Glomerular endothelial cell (primary cell): ENCODE data around the gene ABHD5. TPM values are rescaled to one million over a fixed set of nuclear protein-coding genes. Genes with fewer than 3 reads are reported as not detected.

Experiments used
- DNase-seq: peaks from one replicate; pipeline ENCODE4 v3.0.0-alpha.2; 2011; ENCODE audit warnings: low read depth, low spot score; ENCODE audit errors: extremely low read depth
- total RNA-seq: library from RNA; depleted of rRNA; stranded (reverse); fragments of >200 nt; gene quantifications from 2 replicates; pipeline ENCODE4 v1.2.3, GENCODE V29; 2015

Gene ABHD5
- total RNA-seq, 1 donor from 2014 or later, result 12.7 TPM

DNA sequence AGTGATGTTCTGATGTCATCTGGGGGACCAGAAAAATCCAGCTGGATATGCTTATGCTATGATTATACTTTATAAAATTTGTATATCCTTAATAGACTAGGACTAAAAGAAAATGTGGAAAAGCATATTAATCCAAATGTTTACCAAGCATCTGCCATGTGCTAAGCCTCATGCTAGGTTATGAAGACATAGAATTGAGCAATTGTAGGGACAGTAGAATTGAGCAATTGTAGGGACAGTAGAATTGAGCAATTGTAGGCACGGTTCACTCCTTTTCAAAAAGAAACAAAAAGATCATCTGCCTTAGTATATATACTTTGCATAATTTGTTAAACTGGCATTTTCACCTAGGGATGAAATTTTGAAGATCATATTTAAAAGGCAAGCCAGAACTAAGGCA lies 18.3 kb downstream of the ABHD5 start:
- DNase-seq, result no peak

DNA sequence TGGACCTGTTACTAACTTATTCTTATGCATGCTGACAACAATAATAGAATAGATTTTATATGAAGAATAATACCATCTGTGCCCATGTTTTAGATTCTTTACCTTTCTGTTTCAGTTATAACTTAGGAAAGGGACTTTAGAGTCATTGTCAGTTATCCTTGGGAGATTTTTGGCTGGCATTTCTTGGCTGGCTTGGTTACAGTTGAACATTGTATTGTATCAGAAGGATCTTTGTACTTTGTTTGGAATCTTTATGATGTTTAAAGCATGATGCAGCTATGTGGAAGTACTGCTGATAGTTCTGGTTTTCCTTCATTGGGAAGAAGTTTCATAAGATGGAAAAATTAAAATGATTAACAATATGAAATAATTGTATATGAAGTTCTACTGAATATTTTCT lies 19.9 kb downstream of the ABHD5 start:
- no peak for DNase-seq

DNA sequence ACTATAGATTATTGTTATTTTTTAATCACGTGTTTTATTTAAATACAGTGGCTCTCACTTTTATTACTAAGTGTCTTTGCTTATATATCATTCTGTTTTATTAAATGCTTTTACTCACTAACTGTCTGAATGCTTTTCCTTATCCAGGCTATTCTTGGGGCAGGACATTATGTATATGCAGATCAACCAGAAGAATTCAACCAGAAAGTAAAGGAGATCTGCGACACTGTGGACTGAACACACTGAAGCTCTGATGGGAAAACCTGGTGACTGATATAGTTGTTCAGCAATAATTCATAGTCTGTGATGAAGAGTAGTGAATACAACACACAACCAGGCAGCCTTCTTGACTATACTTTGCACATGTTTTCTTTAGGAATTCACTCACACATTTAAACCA lies 27.6 kb downstream of the ABHD5 start:
- DNase-seq, result no peak

DNA sequence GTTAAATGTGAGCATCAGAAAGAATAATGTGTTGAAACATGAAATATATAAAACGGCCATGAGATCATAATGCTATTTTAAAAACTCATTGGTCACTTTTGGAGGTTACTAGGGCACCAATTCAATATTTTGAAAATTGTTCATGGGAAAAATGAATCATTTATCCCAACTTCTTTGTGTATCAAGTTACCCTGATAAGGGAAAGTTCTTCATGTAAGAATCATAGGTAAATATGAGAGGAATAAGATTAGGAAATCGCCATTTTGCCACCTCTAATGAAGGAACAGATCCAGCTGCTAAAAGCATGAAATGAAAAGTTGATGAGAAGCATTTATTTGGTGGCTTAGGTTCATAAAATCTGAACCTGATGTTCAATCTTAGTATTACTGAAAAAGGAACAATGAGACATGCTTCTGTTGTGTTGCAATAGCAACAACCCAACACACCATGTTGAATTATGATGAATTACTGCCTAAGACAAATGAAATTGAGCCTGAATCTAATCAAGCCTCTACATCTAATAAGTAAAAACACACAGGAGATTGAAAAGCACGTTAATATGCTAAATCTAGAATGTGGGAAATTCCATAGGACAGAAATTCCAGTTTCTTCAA lies 32.5 kb downstream of the ABHD5 start:
- DNase-seq, result no peak

- DNase-seq, result no peak
Measured at GRCh38 chr3:43726521-43726920, 35.8 kb downstream of the ABHD5 start.

DNA sequence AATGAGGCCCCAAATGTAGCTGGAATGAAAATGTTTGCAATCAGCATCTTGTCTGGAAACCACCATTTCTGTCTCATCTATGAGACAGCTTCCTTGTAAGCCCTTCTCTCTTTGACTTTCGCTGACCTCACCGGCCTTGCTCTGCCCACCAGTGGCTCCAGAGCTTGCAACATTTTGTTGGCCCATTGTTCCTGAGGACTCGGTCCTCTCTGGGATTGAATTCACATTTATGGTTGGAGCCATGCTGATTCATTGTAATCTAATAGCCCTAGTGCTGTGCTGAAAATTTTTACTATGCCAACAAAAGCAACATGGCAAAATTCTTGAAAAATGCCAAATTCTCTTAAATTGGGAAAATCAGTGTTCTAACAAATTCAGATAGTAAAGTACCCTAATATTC lies 37.2 kb downstream of the ABHD5 start:
- no peak for DNase-seq

- DNase-seq, result no peak
Measured at GRCh38 chr3:43728476-43728875, 37.7 kb downstream of the ABHD5 start.

- DNase-seq, result no peak
Measured at GRCh38 chr3:43728947-43729346, 38.2 kb downstream of the ABHD5 start.

GRCh38 chr3:43729707-43730414 lies 39.1 kb downstream of the ABHD5 start:
- no peak for DNase-seq

DNA sequence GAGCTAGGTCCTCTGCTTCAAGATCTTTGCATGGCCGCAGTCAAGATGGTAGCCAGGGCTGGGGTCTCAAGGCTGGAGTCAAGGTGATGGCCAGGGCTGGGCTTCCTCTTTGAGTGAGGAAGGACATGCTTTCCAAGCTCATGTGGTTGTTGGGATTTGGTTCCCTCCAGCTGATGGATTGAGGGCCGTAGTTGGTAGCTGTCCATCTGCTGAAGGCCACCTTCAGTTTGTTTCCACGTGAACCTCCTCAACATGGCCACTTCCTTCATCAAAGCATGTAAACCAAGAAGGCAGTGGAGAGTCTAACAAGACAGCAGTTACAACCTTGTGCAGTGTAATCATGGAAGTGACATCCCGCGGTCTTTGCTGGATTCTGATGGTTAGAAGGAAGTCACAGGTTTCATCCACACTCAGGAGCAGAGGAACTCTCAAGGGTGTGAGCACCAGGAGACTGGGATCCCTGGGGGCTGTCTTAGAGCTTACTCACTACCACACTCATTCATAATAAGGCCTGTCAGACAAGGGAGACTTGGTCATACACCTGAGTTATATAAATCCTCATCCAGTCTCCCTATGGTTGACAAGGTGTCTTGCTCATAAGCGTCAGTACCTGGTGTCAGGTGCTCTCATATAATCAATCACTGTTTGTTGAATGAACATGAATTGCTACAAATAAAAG lies 42.1 kb downstream of the ABHD5 start:
- no peak for DNase-seq

- DNase-seq, result no peak
Measured at GRCh38 chr3:43733459-43734384, 43.0 kb downstream of the ABHD5 start.

DNA sequence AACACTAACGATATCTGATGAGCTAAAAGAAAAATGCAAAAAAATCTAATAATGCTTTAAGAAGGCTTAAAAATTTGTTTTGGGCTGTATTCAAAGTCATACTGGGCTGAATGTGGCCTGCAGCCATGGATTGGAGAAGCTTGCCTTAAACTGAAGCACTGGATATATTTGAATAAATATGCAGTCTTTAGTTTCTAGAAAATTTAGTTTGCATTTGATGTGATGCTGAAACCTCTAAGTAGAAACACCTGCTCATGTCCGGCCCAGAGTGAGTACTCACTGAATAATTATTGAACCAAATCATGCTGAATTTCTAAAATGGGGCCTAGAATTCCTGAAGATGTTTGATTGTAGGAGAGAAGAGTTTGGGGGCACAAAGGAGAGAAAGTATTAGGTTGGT lies 43.9 kb downstream of the ABHD5 start:
- no peak for DNase-seq

DNA sequence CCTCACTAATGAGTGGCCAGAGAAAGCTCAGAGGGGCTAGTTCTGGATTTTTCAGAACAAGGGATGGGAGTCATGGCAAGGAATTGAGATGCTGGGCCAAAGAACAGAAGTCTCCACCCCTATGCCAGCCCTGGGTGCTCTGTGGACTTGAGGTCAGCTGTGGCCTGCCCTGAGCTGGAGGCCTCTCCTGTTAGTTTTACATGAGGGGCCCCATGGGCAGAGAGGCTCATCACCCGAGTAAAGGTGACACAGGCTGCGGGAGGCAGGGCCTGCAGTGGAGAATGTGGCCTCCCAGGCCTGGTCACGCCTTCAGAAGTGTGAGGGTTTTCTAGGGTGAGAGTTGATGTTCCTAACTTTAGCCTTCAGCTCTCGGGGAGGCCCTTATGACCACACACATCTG lies 44.9 kb downstream of the ABHD5 start:
- no peak for DNase-seq

DNA sequence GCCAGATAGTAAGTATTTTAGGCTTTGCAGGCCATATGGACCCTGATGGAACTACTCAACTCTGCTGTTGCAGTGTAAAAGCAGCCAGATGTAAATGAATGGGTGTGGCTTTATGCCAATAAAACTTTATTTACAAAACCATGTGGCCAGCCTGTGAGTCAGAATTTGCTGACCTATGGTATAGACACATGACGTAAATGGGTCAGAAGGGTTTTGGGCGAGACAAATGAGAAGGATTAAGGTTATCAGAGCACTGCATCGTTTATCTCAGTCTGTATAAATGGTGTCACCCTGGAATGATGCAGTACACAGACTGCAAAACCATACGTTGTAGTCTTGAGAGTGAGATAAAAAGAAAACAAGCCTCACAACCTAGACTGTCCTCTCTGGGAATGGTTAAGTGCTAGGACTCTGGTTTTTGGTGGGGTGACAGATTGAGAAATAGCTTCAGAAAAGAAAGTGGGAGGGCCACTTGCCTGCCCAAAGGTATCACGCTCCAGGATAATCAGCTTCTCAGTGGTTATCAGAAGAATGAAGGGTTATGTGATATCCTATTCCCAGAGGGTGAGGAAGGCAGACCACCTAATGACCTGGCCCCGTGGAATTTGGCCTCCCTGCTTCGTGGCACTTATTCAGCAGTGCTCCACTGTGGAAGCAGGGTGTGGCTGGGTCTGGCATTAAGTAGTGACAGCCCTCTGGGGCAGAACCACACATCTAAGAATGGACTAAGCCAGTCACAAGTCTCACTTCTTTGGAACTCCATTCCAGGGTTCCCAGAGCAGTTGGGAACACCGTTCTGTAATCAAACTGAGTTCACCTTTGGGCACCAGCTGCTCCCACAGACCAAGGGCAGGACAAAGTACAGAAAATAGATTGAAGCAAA lies 46.1 kb downstream of the ABHD5 start:
- no peak for DNase-seq

GRCh38 chr3:43738305-43738704 lies 47.6 kb downstream of the ABHD5 start:
- DNase-seq, result no peak

DNA sequence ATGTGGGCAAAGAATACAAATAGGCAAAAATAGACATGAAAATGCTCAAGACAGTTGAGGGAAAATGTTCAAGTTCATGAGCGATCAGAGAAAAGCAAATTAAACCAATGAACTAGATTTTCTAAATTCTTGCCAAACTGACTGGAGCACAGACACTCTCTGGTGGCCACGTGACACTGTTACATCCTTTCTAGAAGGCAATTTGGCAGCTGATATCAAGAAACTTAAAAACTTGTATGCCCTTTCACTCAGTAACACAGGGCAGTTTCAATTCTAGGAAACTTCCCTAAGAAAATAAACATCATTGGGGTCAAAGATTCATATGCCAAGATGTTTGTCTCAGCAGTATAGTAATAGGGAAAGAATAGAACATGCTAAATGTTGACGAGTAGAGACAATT lies 52.2 kb downstream of the ABHD5 start:
- DNase-seq, result no peak

- no peak for DNase-seq
Measured at GRCh38 chr3:43747641-43748040, 56.9 kb downstream of the ABHD5 start.

GRCh38 chr3:43748179-43748578 lies 57.4 kb downstream of the ABHD5 start:
- no peak for DNase-seq

GRCh38 chr3:43748645-43749044 lies 57.9 kb downstream of the ABHD5 start:
- no peak for DNase-seq

GRCh38 chr3:43752905-43753304 lies 62.2 kb downstream of the ABHD5 start:
- no peak for DNase-seq
